Smooth muscle cell (in vitro differentiated cells): ENCODE results near the gene DDB1. TPM values are rescaled to one million over a fixed set of nuclear protein-coding genes. Genes with fewer than 3 reads are reported as not detected.

ENCODE experiments used
- DNase-seq: peaks from one replicate; lab custom pipeline; 2025; ENCODE audit not compliant: unreplicated experiment; lab: John Stamatoyannopoulos, UW
- H2AFZ ChIP-seq: fragments of 200-600 bp; sonication (generic); 2 replicates; pipeline ENCODE4 v1.6.0; 2016; ENCODE audit warnings: antibody characterized with exemption, low read depth, mild to moderate bottlenecking
- H3F3A ChIP-seq: fragments of 200-600 bp; sonication (generic); 2 replicates; pipeline ENCODE4 v1.6.0; 2017; ENCODE audit warnings: antibody characterized with exemption, low read depth
- H3K27ac ChIP-seq: fragments of 200-600 bp; sonication (generic); 2 replicates; pipeline ENCODE4 v1.5.1; 2016; ENCODE audit warnings: low read depth, mild to moderate bottlenecking
- H3K27me3 ChIP-seq: fragments of 200-600 bp; sonication (generic); 2 replicates; pipeline ENCODE4 v1.6.1; 2016; ENCODE audit warnings: low read depth, mild to moderate bottlenecking
- H3K36me3 ChIP-seq: fragments of 200-600 bp; sonication (generic); 2 replicates; pipeline ENCODE4 v1.5.1; 2016; ENCODE audit warnings: low read depth
- H3K4me1 ChIP-seq: fragments of 200-600 bp; sonication (generic); 2 replicates; pipeline ENCODE4 v1.5.1; 2016; ENCODE audit warnings: low read depth
- H3K4me2 ChIP-seq: fragments of 200-600 bp; sonication (generic); 2 replicates; pipeline ENCODE4 v1.6.0; 2016; ENCODE audit warnings: mild to moderate bottlenecking
- H3K4me3 ChIP-seq: fragments of 200-600 bp; sonication (generic); 2 replicates; pipeline ENCODE4 v1.5.1; 2016; ENCODE audit warnings: mild to moderate bottlenecking
- H3K79me2 ChIP-seq: fragments of 200-600 bp; sonication (generic); 2 replicates; pipeline ENCODE4 v1.6.0; 2016; ENCODE audit warnings: low read depth, mild to moderate bottlenecking
- H3K9ac ChIP-seq: fragments of 200-600 bp; sonication (generic); 2 replicates; pipeline ENCODE4 v1.6.0; 2016; ENCODE audit warnings: low read depth
- H3K9me3 ChIP-seq: fragments of 200-600 bp; sonication (generic); replicated peaks from 2 replicates; pipeline ENCODE4 v1.5.1; 2016; ENCODE audit warnings: low read depth
- H4K20me1 ChIP-seq: fragments of 200-600 bp; sonication (generic); 2 replicates; pipeline ENCODE4 v1.6.0; 2016; ENCODE audit warnings: low read depth
- CTCF ChIP-seq: fragments of 200-600 bp; sonication (generic); IDR thresholded peaks from 2 replicates; pipeline ENCODE4 v1.5.1; 2017; ENCODE audit warnings: borderline replicate concordance, mild to moderate bottlenecking, antibody characterized with exemption; ENCODE audit not compliant: insufficient read depth, poor library complexity, severe bottlenecking
- WGBS: methylation state at CpG from one replicate; pipeline ENCODE4 v1.1.7; 2016; ENCODE audit warnings: low lambda C conversion rate; 5-methylcytosine and 5-hydroxymethylcytosine counted together
- polyA plus RNA-seq: library from polyadenylated mRNA; unstranded; fragments of >200 nt; fragmentation: Nextera tagmentation; extraction: Ambion mirVana; gene quantifications from 2 replicates; pipeline ENCODE4 v1.2.1, GENCODE V29; 2016
- total RNA-seq: library from RNA; depleted of rRNA; stranded (reverse); fragments of >200 nt; gene quantifications from 2 replicates; pipeline ENCODE4 v1.2.3, GENCODE V29; 2014

DDB1 gene
- total and polyA plus RNA-seq, 2 experiments from 2014 or later: 143 to 150 TPM

GRCh38 chr11:61264795-61265194 is 68.1 kb downstream of the DDB1 start:
- Histone ChIP-seq H3K9ac (no peak overlapping the region), H3K27ac (no peak overlapping the region), H3K36me3 (no peaks in the 10 kb centered on the region), H3K27me3 (no peaks in the 10 kb centered on the region), H3K79me2 (no peaks in the 10 kb centered on the region), H3F3A (no peaks in the 10 kb centered on the region), H3K4me3 (no peak overlapping the region), H3K4me1 (no peaks in the 10 kb centered on the region), H2AFZ (no peak overlapping the region), H3K4me2 (no peak overlapping the region), H3K9me3 (no peaks in the 10 kb centered on the region), H4K20me1 (no peaks in the 10 kb centered on the region)
- 96% methylated on average over 14 of the region's 14 CpGs for WGBS
- TF ChIP-seq CTCF: no peak
- DNase-seq: no peak

GRCh38 chr11:61264371-61264770 is 68.5 kb downstream of the DDB1 start:
- no peaks in the 10 kb centered on the region for H3K79me2 ChIP-seq
- H3K4me3 ChIP-seq: no peak overlapping the region
- H3F3A ChIP-seq: no peaks in the 10 kb centered on the region
- no peaks in the 10 kb centered on the region for H3K36me3 ChIP-seq
- H3K4me2 ChIP-seq: no peak overlapping the region
- H3K27me3 ChIP-seq: no peaks in the 10 kb centered on the region
- no peaks in the 10 kb centered on the region for H3K4me1 ChIP-seq
- no peak for DNase-seq
- no peak for TF ChIP-seq CTCF
- H3K9me3 ChIP-seq: no peaks in the 10 kb centered on the region
- no peaks in the 10 kb centered on the region for H4K20me1 ChIP-seq
- H2AFZ ChIP-seq: no peak overlapping the region
- no peak overlapping the region for H3K9ac ChIP-seq
- WGBS: 97% methylated on average over 6 of the region's 6 CpGs
- no peak overlapping the region for H3K27ac ChIP-seq

DNA sequence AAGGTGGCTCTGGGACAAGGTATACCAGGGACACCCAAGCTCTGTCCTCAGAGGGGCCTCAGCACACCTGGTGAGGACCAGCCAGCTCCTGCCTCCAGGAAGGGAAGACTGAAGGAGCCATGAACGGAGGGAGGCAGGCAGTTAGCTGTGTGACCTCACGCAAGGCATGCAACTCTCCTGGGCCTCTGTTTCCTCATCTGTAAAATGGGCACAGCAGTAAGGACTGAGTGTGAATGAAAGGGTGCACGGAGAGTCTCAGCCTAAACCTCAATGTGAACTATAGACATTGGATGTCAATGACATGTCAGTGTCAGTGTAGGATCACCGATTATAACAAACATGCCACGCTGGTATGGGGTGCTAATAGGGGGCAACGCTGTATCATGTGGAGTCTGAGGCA is 73.5 kb downstream of the DDB1 start:
- Histone ChIP-seq H3K4me1 (no peaks in the 10 kb centered on the region), H3K27ac (no peak overlapping the region), H3K4me3 (no peak overlapping the region), H3K9me3 (no peaks in the 10 kb centered on the region), H3K4me2 (no peak overlapping the region), H3K36me3 (no peaks in the 10 kb centered on the region), H3K9ac (no peak overlapping the region), H3K27me3 (no peaks in the 10 kb centered on the region), H3F3A (no peaks in the 10 kb centered on the region), H3K79me2 (no peaks in the 10 kb centered on the region), H2AFZ (no peak overlapping the region), H4K20me1 (no peaks in the 10 kb centered on the region)
- DNase-seq: no peak
- 95% methylated on average over 6 of the region's 6 CpGs for WGBS
- TF ChIP-seq CTCF: no peak

DNA sequence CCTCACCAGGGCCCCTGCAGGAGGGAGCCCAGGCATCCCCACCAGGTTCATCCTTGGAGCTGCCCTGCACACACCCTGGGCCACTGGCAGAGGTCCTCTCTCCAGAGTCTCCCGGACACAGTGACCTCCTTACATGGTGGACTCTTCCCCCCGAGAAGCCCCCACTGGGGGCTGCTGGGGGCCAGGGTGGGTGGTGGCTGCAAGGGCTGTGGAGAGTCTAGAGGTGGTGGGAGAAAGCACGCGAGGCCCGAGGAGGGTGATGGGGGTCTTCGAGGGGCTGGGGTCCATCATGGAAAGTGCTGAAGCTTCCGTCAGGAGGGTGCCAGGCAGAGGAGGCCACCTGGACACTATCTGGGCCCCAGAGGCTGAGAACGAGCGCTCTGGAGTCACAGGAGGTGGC is 74.4 kb downstream of the DDB1 start:
- no peak overlapping the region for H3K9ac ChIP-seq
- WGBS: 92% methylated on average over 8 of the region's 9 CpGs
- no peak overlapping the region for H3K27ac ChIP-seq
- TF ChIP-seq CTCF: no peak
- no peaks in the 10 kb centered on the region for H3K36me3 ChIP-seq
- H3K4me1 ChIP-seq: no peaks in the 10 kb centered on the region
- no peaks in the 10 kb centered on the region for H3K79me2 ChIP-seq
- no peak overlapping the region for H3K4me3 ChIP-seq
- no peaks in the 10 kb centered on the region for H3K27me3 ChIP-seq
- no peaks in the 10 kb centered on the region for H4K20me1 ChIP-seq
- H3K4me2 ChIP-seq: no peak overlapping the region
- H3F3A ChIP-seq: no peaks in the 10 kb centered on the region
- DNase-seq: no peak
- no peak overlapping the region for H2AFZ ChIP-seq
- H3K9me3 ChIP-seq: no peaks in the 10 kb centered on the region
